AG09309 (cell line): ENCODE data around the gene LYZL6.

ENCODE experiments used
- DNase-seq: peaks from one replicate; pipeline ENCODE4 v3.0.0-alpha.2; 2010; ENCODE audit warnings: low read depth
- H3K4me3 ChIP-seq: 2 replicates; pipeline ENCODE4 v1.5.1; 2011; ENCODE audit warnings: mild to moderate bottlenecking, low read depth, low read length, moderate library complexity; ENCODE audit not compliant: control insufficient read depth
- CTCF ChIP-seq: IDR thresholded peaks from 2 replicates; pipeline ENCODE4 v1.5.1; 2011; ENCODE audit warnings: mild to moderate bottlenecking, low read depth, low read length, inconsistent platforms; ENCODE audit not compliant: insufficient read depth, control insufficient read depth; ENCODE audit errors: missing control alignments

The LYZL6 gene

GRCh38 chr17:35972535-35972934 lies 29.0 kb upstream of the LYZL6 start:
- no peak for DNase-seq
- TF ChIP-seq CTCF: no peak
- H3K4me3 ChIP-seq: no peak overlapping the region

GRCh38 chr17:35972066-35972465 lies 28.6 kb upstream of the LYZL6 start:
- H3K4me3 ChIP-seq: no peak overlapping the region
- no peak for TF ChIP-seq CTCF
- DNase-seq: no peak

GRCh38 chr17:35969558-35970380 lies 26.3 kb upstream of the LYZL6 start:
- DNase-seq: peak; percentile 24
- H3K4me3 ChIP-seq: no peak overlapping the region
- TF ChIP-seq CTCF: peak; percentile 69

GRCh38 chr17:35968520-35969054 lies 25.1 kb upstream of the LYZL6 start:
- TF ChIP-seq CTCF: no peak
- H3K4me3 ChIP-seq: no peak overlapping the region
- DNase-seq: no peak

- H3K4me3 ChIP-seq: no peak overlapping the region
- no peak for TF ChIP-seq CTCF
- no peak for DNase-seq
Observed at GRCh38 chr17:35965272-35965671, 21.8 kb upstream of the LYZL6 start.

GRCh38 chr17:35963663-35964062 lies 20.1 kb upstream of the LYZL6 start:
- TF ChIP-seq CTCF: no peak
- no peak for DNase-seq
- no peak overlapping the region for H3K4me3 ChIP-seq
